OCI-LY1 (cell line): Measurements from ENCODE around the gene FRMD4A.

Experiments
- H2AFZ ChIP-seq: fragments of 200-600 bp; sonication (generic), shearing (Covaris generic); 2 replicates; pipeline ENCODE4 v1.6.0; 2014; ENCODE audit warnings: antibody characterized with exemption, mild to moderate bottlenecking, low read length
- H3F3A ChIP-seq: fragments of 200-600 bp; sonication (generic), shearing (Covaris generic); 2 replicates; pipeline ENCODE4 v1.6.0; 2014; ENCODE audit warnings: mild to moderate bottlenecking, antibody characterized with exemption, low read length, moderate library complexity; ENCODE audit not compliant: insufficient read depth
- H3K27ac ChIP-seq: fragments of 200-600 bp; sonication (generic); 2 replicates; pipeline ENCODE4 v1.5.1; 2014; ENCODE audit warnings: low read length, mixed run types, mild to moderate bottlenecking, low read depth; ENCODE audit not compliant: poor library complexity, severe bottlenecking
- H3K27me3 ChIP-seq: fragments of 200-600 bp; sonication (generic); 2 replicates; pipeline ENCODE4 v1.6.0; 2014; ENCODE audit warnings: antibody characterized with exemption, mild to moderate bottlenecking, low read length, moderate library complexity; ENCODE audit not compliant: insufficient read depth
- H3K36me3 ChIP-seq: fragments of 200-600 bp; sonication (generic); 2 replicates; pipeline ENCODE4 v1.6.1; 2014; ENCODE audit warnings: mild to moderate bottlenecking, antibody characterized with exemption, low read length, moderate library complexity, mixed read lengths; ENCODE audit not compliant: insufficient read depth
- H3K4me1 ChIP-seq: fragments of 200-600 bp; sonication (generic); 2 replicates; pipeline ENCODE4 v1.5.1; 2014; ENCODE audit warnings: mild to moderate bottlenecking, low read length, moderate library complexity; ENCODE audit not compliant: insufficient read depth, severe bottlenecking
- H3K4me2 ChIP-seq: fragments of 200-600 bp; sonication (generic), shearing (Covaris generic); 2 replicates; pipeline ENCODE4 v1.6.1; 2014; ENCODE audit warnings: low read length
- H3K4me3 ChIP-seq: fragments of 200-600 bp; sonication (generic); 2 replicates; pipeline ENCODE4 v1.5.1; 2014; ENCODE audit warnings: low read length, low read depth, mild to moderate bottlenecking, mixed read lengths; ENCODE audit not compliant: poor library complexity, severe bottlenecking
- H3K79me2 ChIP-seq: fragments of 200-600 bp; shearing (Covaris generic); 2 replicates; pipeline ENCODE4 v1.6.1; 2016; ENCODE audit warnings: mixed run types, low read length, mixed read lengths; ENCODE audit not compliant: insufficient read depth
- H3K9ac ChIP-seq: fragments of 200-600 bp; sonication (generic), shearing (Covaris generic); 2 replicates; pipeline ENCODE4 v1.6.1; 2014; ENCODE audit warnings: mild to moderate bottlenecking, low read length, mixed read lengths
- H3K9me2 ChIP-seq: fragments of 200-600 bp; sonication (generic), shearing (Covaris generic); 2 replicates; pipeline ENCODE4 v1.6.1; 2014; ENCODE audit warnings: low read depth, mild to moderate bottlenecking, low read length, mixed read lengths
- H3K9me3 ChIP-seq: fragments of 200-600 bp; shearing (Covaris generic); 2 replicates; pipeline ENCODE4 v1.6.1; 2014; ENCODE audit warnings: low read length, mixed read lengths
- H4K20me1 ChIP-seq: fragments of 200-600 bp; sonication (generic), shearing (Covaris generic); 2 replicates; pipeline ENCODE4 v1.6.0; 2016; ENCODE audit warnings: mild to moderate bottlenecking, low read length; ENCODE audit not compliant: insufficient read depth
- EZH2 ChIP-seq: fragments of 200-600 bp; sonication (generic), shearing (Covaris generic); IDR thresholded peaks from 2 replicates; pipeline ENCODE4 v1.8.0; 2017; ENCODE audit warnings: borderline replicate concordance, mixed run types, mild to moderate bottlenecking, antibody characterized with exemption, low read length, moderate library complexity, mixed read lengths
- TF ChIP-seq, protein P1 (sequence below): fragments of 200-600 bp; sonication (generic), shearing (Covaris generic); IDR thresholded peaks from 2 replicates; pipeline ENCODE4 v1.5.1; 2017; ENCODE audit warnings: mild to moderate bottlenecking, antibody characterized with exemption, low read length, moderate library complexity, mixed read lengths

The FRMD4A gene

DNA sequence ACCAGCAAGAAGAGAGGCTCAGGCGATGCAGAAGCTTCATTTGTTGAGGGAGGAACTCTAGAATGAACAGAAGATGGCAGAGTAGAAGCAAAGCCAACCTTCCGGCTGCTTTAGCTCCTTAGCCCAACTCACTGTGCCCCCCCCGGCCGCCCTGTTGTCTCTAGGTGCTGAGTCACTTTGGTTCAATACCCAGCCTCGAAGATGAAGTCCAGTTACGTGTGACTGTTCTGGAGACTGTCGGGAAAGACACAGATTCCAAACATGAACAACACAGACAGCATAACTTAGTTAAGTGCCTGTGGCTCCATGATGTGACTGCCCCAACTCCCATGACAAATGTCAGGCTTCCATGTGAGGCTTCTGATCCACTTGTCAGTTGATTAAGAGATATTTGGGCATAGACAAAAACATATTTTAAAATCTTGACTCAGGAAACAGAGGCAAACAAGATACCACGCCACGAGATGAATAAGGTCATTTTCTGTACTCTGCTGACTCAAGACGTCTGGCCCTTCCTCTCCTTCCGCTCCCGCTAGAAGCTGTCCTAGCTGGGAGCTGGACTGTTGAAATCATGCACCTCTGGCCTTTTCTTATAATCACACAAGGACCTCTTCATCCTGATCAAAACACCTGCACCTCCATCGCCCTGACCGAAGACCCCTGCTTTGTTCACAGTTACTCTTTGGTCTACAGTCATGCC is 199.3 kb downstream of the FRMD4A start:
- H4K20me1 ChIP-seq: no peaks in the 10 kb centered on the region
- H3K4me1 ChIP-seq: no peaks in the 10 kb centered on the region
- H3K9me2 ChIP-seq: no peaks in the 10 kb centered on the region
- H3K27me3 ChIP-seq: no peaks in the 10 kb centered on the region
- no peaks in the 10 kb centered on the region for H3K9me3 ChIP-seq
- no peak overlapping the region for H3K4me2 ChIP-seq
- H3F3A ChIP-seq: no peaks in the 10 kb centered on the region
- no peaks in the 10 kb centered on the region for H3K79me2 ChIP-seq
- H3K36me3 ChIP-seq: no peaks in the 10 kb centered on the region
- H2AFZ ChIP-seq: no peak overlapping the region
- H3K27ac ChIP-seq: no peak overlapping the region
- H3K9ac ChIP-seq: no peak overlapping the region
- no peak overlapping the region for H3K4me3 ChIP-seq
- no peak for TF ChIP-seq EZH2
- TF ChIP-seq, protein P1, sequence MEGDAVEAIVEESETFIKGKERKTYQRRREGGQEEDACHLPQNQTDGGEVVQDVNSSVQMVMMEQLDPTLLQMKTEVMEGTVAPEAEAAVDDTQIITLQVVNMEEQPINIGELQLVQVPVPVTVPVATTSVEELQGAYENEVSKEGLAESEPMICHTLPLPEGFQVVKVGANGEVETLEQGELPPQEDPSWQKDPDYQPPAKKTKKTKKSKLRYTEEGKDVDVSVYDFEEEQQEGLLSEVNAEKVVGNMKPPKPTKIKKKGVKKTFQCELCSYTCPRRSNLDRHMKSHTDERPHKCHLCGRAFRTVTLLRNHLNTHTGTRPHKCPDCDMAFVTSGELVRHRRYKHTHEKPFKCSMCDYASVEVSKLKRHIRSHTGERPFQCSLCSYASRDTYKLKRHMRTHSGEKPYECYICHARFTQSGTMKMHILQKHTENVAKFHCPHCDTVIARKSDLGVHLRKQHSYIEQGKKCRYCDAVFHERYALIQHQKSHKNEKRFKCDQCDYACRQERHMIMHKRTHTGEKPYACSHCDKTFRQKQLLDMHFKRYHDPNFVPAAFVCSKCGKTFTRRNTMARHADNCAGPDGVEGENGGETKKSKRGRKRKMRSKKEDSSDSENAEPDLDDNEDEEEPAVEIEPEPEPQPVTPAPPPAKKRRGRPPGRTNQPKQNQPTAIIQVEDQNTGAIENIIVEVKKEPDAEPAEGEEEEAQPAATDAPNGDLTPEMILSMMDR: no peak

DNA sequence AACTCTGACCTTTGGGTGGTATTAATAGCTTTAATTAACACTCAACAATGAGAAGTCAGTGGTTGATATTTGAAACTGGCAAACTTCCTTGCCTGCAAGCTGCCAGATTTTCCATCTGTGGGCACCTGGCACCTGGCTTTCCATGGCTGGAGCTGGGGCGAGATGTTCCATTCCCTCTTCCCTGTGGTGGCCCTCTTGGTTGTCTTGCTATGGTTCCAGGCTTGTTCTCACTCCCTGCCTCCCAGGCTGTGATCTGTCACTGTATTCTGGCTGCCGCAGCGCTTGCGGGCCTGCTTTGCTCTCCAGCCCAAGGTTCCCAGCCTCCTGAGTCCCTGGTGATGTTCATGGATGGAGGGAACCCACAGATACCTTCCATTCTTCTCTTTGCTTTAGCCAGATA is 201.0 kb downstream of the FRMD4A start:
- Histone ChIP-seq H3K4me2 (no peak overlapping the region), H3K79me2 (no peaks in the 10 kb centered on the region), H3K27me3 (no peaks in the 10 kb centered on the region), H3K9me3 (no peaks in the 10 kb centered on the region), H3F3A (no peaks in the 10 kb centered on the region), H4K20me1 (no peaks in the 10 kb centered on the region), H3K9ac (no peak overlapping the region), H3K9me2 (no peaks in the 10 kb centered on the region), H3K4me1 (no peaks in the 10 kb centered on the region), H3K36me3 (no peaks in the 10 kb centered on the region), H3K4me3 (no peak overlapping the region), H3K27ac (no peak overlapping the region), H2AFZ (no peak overlapping the region)
- no peak for TF ChIP-seq EZH2
- TF ChIP-seq, protein P1: no peak

DNA sequence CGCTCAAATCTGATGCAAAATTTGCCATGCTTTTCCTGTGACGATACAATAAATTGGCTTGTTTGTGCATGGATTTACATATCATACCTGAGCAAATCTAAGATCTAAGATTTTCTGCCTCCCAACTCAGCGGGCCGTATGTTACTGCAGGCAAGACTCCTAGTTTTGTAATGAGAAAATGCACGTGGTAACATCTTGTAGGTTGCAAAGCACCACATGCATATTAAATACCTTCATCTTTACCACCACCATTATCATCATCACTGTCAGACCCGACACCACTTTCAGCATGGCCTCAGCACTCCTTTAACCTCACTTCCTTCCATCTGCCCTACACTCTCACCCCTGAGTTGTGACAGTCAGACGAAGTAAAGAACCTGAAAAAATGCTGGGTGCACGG is 202.2 kb downstream of the FRMD4A start:
- Histone ChIP-seq H3K9me3 (no peaks in the 10 kb centered on the region), H3K4me3 (no peak overlapping the region), H3K9ac (no peak overlapping the region), H3K36me3 (no peaks in the 10 kb centered on the region), H3K79me2 (no peaks in the 10 kb centered on the region), H4K20me1 (no peaks in the 10 kb centered on the region), H3F3A (no peaks in the 10 kb centered on the region), H3K9me2 (no peaks in the 10 kb centered on the region), H2AFZ (no peak overlapping the region), H3K4me1 (no peaks in the 10 kb centered on the region), H3K4me2 (no peak overlapping the region), H3K27me3 (no peaks in the 10 kb centered on the region), H3K27ac (no peak overlapping the region)
- TF ChIP-seq EZH2: no peak
- TF ChIP-seq, protein P1: no peak
